GM19240 (cell line): ENCODE data around the gene ARHGAP40.
A peak's percentile ranks its signal among the peaks of the same experiment; 100 is the strongest.

Experiments
- DNase-seq: peaks from one replicate; pipeline ENCODE4 v3.0.0; 2011; ENCODE audit warnings: low spot score; ENCODE audit not compliant: insufficient read length

The ARHGAP40 gene

GRCh38 chr20:38617011-38617829, 15.6 kb downstream of the ARHGAP40 start:
- no peak for DNase-seq

- no peak for DNase-seq
Observed at GRCh38 chr20:38617830-38618196, 16.2 kb downstream of the ARHGAP40 start.

- DNase-seq = no peak
Observed at GRCh38 chr20:38620441-38620840, 18.8 kb downstream of the ARHGAP40 start.

GRCh38 chr20:38623061-38623460, 21.5 kb downstream of the ARHGAP40 start:
- no peak for DNase-seq

GRCh38 chr20:38624084-38624483, 22.5 kb downstream of the ARHGAP40 start:
- no peak for DNase-seq

GRCh38 chr20:38625896-38626295, 24.3 kb downstream of the ARHGAP40 start:
- no peak for DNase-seq

- no peak for DNase-seq
Observed at GRCh38 chr20:38626921-38627659, 25.5 kb downstream of the ARHGAP40 start.

- no peak for DNase-seq
Observed at GRCh38 chr20:38628580-38629470, 27.2 kb downstream of the ARHGAP40 start.

GRCh38 chr20:38629979-38630378, 28.4 kb downstream of the ARHGAP40 start:
- no peak for DNase-seq

GRCh38 chr20:38630727-38631126, 29.1 kb downstream of the ARHGAP40 start:
- no peak for DNase-seq

- DNase-seq = no peak
Observed at GRCh38 chr20:38631155-38632022, 29.8 kb downstream of the ARHGAP40 start.

GRCh38 chr20:38633577-38634093, 32.0 kb downstream of the ARHGAP40 start:
- peak; percentile 84 for DNase-seq

GRCh38 chr20:38635721-38636288, 34.2 kb downstream of the ARHGAP40 start:
- DNase-seq = no peak

GRCh38 chr20:38640521-38640920, 38.9 kb downstream of the ARHGAP40 start:
- no peak for DNase-seq

- DNase-seq = no peak
Observed at GRCh38 chr20:38642498-38642897, 40.9 kb downstream of the ARHGAP40 start.

GRCh38 chr20:38644588-38645260, 43.1 kb downstream of the ARHGAP40 start:
- DNase-seq = no peak

- no peak for DNase-seq
Observed at GRCh38 chr20:38645351-38645750, 43.7 kb downstream of the ARHGAP40 start.

- DNase-seq = peak; percentile 93
Observed at GRCh38 chr20:38645980-38646858, 44.6 kb downstream of the ARHGAP40 start.
